Measurements from ENCODE around the gene ALKBH6. TPM values are rescaled to one million over a fixed set of nuclear protein-coding genes. Genes with fewer than 3 reads are reported as not detected.
"Not testable (repeated sequence)": the region's sequence is repeated elsewhere in the genome, so short reads cannot be mapped to it uniquely, and the experiment has no call there.

The ALKBH6 gene
- total RNA-seq, 1 donor from 2014 or later = 11.8 TPM

GRCh38 chr19:36047835-36048234 is 33.8 kb upstream of the ALKBH6 start:
- Histone ChIP-seq H3K27ac (replicated peaks) (no peak overlapping the region), H3K9me3 (replicated peaks) (no peaks in the 10 kb centered on the region), H3K4me1 (no peaks in the 10 kb centered on the region), H3K4me3 (no peak overlapping the region), H3K36me3 (no peaks in the 10 kb centered on the region), H3K27me3 (ENCODE audit: low read depth) (no peaks in the 10 kb centered on the region)
- DNase-seq = no peak
- intact Hi-C loops (cut with micrococcal nuclease) = no loop called here
- TF ChIP-seq CTCF (IDR thresholded peaks at IDR 0.05; ENCODE audit: borderline replicate concordance) = no peak

- no peak overlapping the region for H3K4me3 ChIP-seq
- no peak for TF ChIP-seq CTCF (IDR thresholded peaks at IDR 0.05; ENCODE audit: borderline replicate concordance)
- no peak overlapping the region for H3K27ac ChIP-seq (replicated peaks)
- H3K36me3 ChIP-seq = no peaks in the 10 kb centered on the region
- no peaks in the 10 kb centered on the region for H3K9me3 ChIP-seq (replicated peaks)
- intact Hi-C loops (cut with micrococcal nuclease) = no loop called here
- no peaks in the 10 kb centered on the region for H3K27me3 ChIP-seq (ENCODE audit: low read depth)
- no peak for DNase-seq
- peaks cover 1% of the 10 kb centered on the region for H3K4me1 ChIP-seq
Observed at GRCh38 chr19:36046443-36047050, 32.5 kb upstream of the ALKBH6 start.

DNA sequence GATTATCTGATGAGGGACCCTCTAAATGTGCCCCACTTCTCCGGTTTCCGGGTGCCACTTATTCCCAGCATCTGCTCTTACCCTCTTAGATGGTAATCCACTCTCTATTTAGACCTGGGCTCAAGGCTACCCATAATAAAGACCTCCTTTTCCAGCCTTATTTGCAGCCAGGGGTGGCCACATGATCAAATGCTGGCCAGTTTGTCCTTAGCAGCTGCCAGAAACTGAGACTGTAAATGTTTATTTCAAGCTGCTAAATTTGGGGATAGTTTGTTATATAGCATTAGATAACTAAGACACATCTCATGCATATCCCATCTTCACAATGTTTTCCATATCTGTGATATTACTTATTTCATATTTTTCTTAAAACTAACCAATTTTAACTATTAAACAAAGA is 29.9 kb upstream of the ALKBH6 start:
- H3K27ac ChIP-seq (replicated peaks) = no peak overlapping the region
- H3K4me3 ChIP-seq = no peak overlapping the region
- peaks cover 3% of the 10 kb centered on the region for H3K36me3 ChIP-seq
- no peaks in the 10 kb centered on the region for H3K9me3 ChIP-seq (replicated peaks)
- H3K4me1 ChIP-seq = peaks cover 5% of the 10 kb centered on the region
- no peaks in the 10 kb centered on the region for H3K27me3 ChIP-seq (ENCODE audit: low read depth)
- DNase-seq = no peak
- intact Hi-C loops (cut with micrococcal nuclease) = no loop called here
- TF ChIP-seq CTCF (IDR thresholded peaks at IDR 0.05; ENCODE audit: borderline replicate concordance) = no peak

GRCh38 chr19:36041831-36042230 is 27.8 kb upstream of the ALKBH6 start:
- TF ChIP-seq CTCF (IDR thresholded peaks at IDR 0.05; ENCODE audit: borderline replicate concordance) = no peak
- Histone ChIP-seq H3K9me3 (replicated peaks) (no peaks in the 10 kb centered on the region), H3K27me3 (ENCODE audit: low read depth) (no peaks in the 10 kb centered on the region), H3K36me3 (peaks cover 14% of the 10 kb centered on the region), H3K4me1 (peaks cover 5% of the 10 kb centered on the region), H3K27ac (replicated peaks) (no peak overlapping the region), H3K4me3 (no peak overlapping the region)
- no peak for DNase-seq
- intact Hi-C loops (cut with micrococcal nuclease) = no loop called here

- H3K9me3 ChIP-seq (replicated peaks); DNase-seq; H3K27ac ChIP-seq (replicated peaks); H3K4me3 ChIP-seq; intact Hi-C loops (cut with micrococcal nuclease); H3K27me3 ChIP-seq (ENCODE audit: low read depth); H3K4me1 ChIP-seq: not testable (repeated sequence)
- H3K36me3 ChIP-seq = peaks cover 14% of the 10 kb centered on the region
Observed at GRCh38 chr19:36041092-36041491, 27.1 kb upstream of the ALKBH6 start.

- no peak for DNase-seq
- H3K27ac ChIP-seq (replicated peaks) = no peak overlapping the region
- intact Hi-C loops (cut with micrococcal nuclease) = no loop called here
- H3K4me3 ChIP-seq = no peak overlapping the region
- peaks cover 14% of the 10 kb centered on the region for H3K36me3 ChIP-seq
- peaks cover 5% of the 10 kb centered on the region for H3K4me1 ChIP-seq
- TF ChIP-seq CTCF (IDR thresholded peaks at IDR 0.05; ENCODE audit: borderline replicate concordance) = no peak
- no peaks in the 10 kb centered on the region for H3K9me3 ChIP-seq (replicated peaks)
- H3K27me3 ChIP-seq (ENCODE audit: low read depth) = no peaks in the 10 kb centered on the region
Observed at GRCh38 chr19:36040495-36040894, 26.5 kb upstream of the ALKBH6 start.
